Mesothelial cell of epicardium (in vitro differentiated cells): ENCODE data around the gene HACD2. TPM values are rescaled to one million over a fixed set of nuclear protein-coding genes. Genes with fewer than 3 reads are reported as not detected.

Experiments used
- DNase-seq, 2 experiments: peaks; one replicate each; pipeline ENCODE4 v3.0.0; 2021; ENCODE audit warnings: low spot score in 2 of 2; ENCODE audit not compliant: unreplicated experiment in 2 of 2
- H3K27ac Mint-ChIP-seq: 2 replicates; pipeline ENCODE4 v1.8.0; 2021; ENCODE audit warnings: mixed read lengths
- H3K27me3 Mint-ChIP-seq: 2 replicates; pipeline ENCODE4 v1.8.0; 2021; ENCODE audit warnings: low read depth, mixed read lengths
- H3K36me3 Mint-ChIP-seq: 2 replicates; pipeline ENCODE4 v1.8.0; 2021; ENCODE audit warnings: mixed read lengths
- H3K4me1 Mint-ChIP-seq: 2 replicates; pipeline ENCODE4 v1.8.0; 2021; ENCODE audit warnings: mixed read lengths
- H3K4me3 Mint-ChIP-seq: 2 replicates; pipeline ENCODE4 v1.8.0; 2021; ENCODE audit warnings: mild to moderate bottlenecking, moderate library complexity, mixed read lengths
- H3K9me3 Mint-ChIP-seq: 2 replicates; pipeline ENCODE4 v1.8.0; 2021; ENCODE audit warnings: mixed read lengths
- CTCF ChIP-seq: fragments of 200-600 bp; sonication (generic); IDR thresholded peaks from one replicate; pipeline ENCODE4 v1.5.0; 2021; ENCODE audit warnings: antibody characterized with exemption; ENCODE audit not compliant: unreplicated experiment
- total RNA-seq: library from RNA; stranded (reverse); gene quantifications from 3 replicates; pipeline ENCODE4 v1.2.1, GENCODE V29; 2021

Gene HACD2
- total RNA-seq, 1 donor from 2014 or later: 22.9 TPM

DNA sequence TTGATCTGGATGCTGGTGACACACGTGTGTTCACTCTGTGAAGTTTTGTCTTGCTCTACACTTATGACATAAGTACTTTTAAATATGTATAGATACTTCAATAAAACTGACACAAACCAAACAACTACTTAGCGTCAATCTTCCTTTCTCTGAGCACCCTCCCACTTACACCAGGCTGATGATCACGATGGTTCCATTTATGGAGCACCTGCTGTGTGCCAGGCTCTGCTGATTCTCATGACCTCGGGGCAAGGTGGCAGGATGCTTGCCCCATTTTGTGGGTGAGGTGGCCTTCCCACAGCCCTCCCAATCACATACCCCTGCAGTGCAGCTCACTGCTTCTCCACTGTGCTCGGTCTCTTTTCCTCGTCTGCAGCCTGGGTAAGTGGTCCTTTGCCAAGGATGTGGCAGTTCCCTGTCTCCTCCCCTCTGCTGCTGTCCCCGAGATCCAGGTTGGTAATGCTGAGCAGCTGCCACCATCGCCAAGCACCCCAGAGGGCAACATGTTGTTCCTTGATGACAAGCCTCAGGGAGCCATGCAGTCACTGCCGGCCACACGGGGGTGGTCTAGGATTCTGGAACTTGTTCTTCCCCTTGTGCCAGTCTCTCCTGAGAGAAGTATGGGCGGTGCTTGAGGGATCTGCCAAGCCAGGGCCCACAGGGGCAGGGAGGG, 115.4 kb downstream of the HACD2 start:
- Mint-ChIP-seq H3K36me3 (no peaks in the 10 kb centered on the region), H3K27me3 (peaks cover 52% of the 10 kb centered on the region), H3K4me3 (no peak overlapping the region), H3K9me3 (no peaks in the 10 kb centered on the region), H3K27ac (no peak overlapping the region), H3K4me1 (no peaks in the 10 kb centered on the region)
- TF ChIP-seq CTCF: no peak
- no peak for DNase-seq

GRCh38 chr3:123467046-123467445, 117.8 kb downstream of the HACD2 start:
- Mint-ChIP-seq H3K9me3 (no peaks in the 10 kb centered on the region), H3K27ac (no peak overlapping the region), H3K4me1 (no peaks in the 10 kb centered on the region), H3K4me3 (no peak overlapping the region), H3K36me3 (no peaks in the 10 kb centered on the region), H3K27me3 (peaks cover 68% of the 10 kb centered on the region)
- TF ChIP-seq CTCF: no peak
- no peak for DNase-seq

GRCh38 chr3:123464211-123464610, 120.6 kb downstream of the HACD2 start:
- no peak for DNase-seq
- Mint-ChIP-seq H3K4me1 (no peaks in the 10 kb centered on the region), H3K36me3 (no peaks in the 10 kb centered on the region), H3K9me3 (no peaks in the 10 kb centered on the region), H3K4me3 (no peak overlapping the region), H3K27ac (no peak overlapping the region), H3K27me3 (peaks cover 65% of the 10 kb centered on the region)
- no peak for TF ChIP-seq CTCF

DNA sequence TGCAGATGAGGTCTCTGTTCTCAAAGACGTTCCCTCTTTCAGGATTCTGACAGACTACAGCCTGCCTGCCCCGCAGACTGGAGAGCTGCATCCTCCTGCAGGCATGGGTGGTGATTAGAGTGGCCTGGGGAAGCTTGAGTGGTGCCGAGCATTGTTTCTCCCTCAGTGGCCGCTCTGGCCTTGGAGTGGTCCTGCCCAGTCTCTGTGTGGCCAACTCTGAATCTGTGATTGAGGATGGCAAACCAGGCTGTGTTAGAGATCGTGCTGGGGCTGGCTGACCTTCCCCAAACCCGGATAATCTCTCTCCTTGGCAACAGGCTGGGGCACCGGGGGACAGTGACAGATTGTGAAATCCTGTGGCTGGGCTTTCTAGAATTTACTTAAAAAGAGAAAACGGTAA, 125.0 kb downstream of the HACD2 start:
- no peak for DNase-seq
- Mint-ChIP-seq H3K27me3 (peaks cover 69% of the 10 kb centered on the region), H3K36me3 (no peaks in the 10 kb centered on the region), H3K4me3 (no peak overlapping the region), H3K4me1 (no peaks in the 10 kb centered on the region), H3K27ac (no peak overlapping the region), H3K9me3 (no peaks in the 10 kb centered on the region)
- no peak for TF ChIP-seq CTCF

DNA sequence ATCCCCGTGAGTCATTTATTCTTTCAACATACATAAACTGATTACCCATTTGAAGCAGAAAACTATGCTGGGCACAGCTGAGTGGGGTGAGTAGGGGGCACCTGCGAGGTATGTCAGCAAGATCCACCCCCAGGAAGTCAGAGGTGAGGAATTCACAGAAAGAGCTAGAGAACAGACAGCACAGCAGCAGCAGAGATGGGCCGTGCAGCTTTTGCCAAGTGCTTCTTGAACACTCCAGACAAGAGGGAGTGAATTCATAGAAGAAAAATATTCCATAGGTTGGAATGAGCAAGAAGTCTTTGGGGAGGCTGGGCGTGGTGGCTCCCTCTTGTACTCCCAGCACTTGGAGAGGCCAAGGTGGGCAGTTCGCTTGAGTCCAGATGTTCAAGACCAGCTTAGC, 126.6 kb downstream of the HACD2 start:
- no peak for DNase-seq
- Mint-ChIP-seq H3K36me3 (no peaks in the 10 kb centered on the region), H3K27ac (no peak overlapping the region), H3K4me1 (peaks cover 3% of the 10 kb centered on the region), H3K27me3 (peaks cover 68% of the 10 kb centered on the region), H3K9me3 (no peaks in the 10 kb centered on the region), H3K4me3 (no peak overlapping the region)
- no peak for TF ChIP-seq CTCF

- no peak for TF ChIP-seq CTCF
- no peaks in the 10 kb centered on the region for H3K36me3 Mint-ChIP-seq
- no peak for DNase-seq
- H3K9me3 Mint-ChIP-seq: no peaks in the 10 kb centered on the region
- H3K27ac Mint-ChIP-seq: no peak overlapping the region
- H3K27me3 Mint-ChIP-seq: peaks cover 66% of the 10 kb centered on the region
- H3K4me1 Mint-ChIP-seq: peaks cover 3% of the 10 kb centered on the region
- H3K4me3 Mint-ChIP-seq: no peak overlapping the region
Measured at GRCh38 chr3:123457841-123458240, 127.0 kb downstream of the HACD2 start.
